GM12874 (cell line): ENCODE data around the gene BCL11A.
A peak's percentile ranks its signal among the peaks of the same experiment; 100 is the strongest.

Experiments
- CTCF ChIP-seq: IDR thresholded peaks from 2 replicates; pipeline ENCODE4 v1.5.1; 2011; ENCODE audit warnings: low read depth, mild to moderate bottlenecking, control low read depth, low read length, moderate library complexity; ENCODE audit not compliant: insufficient read depth

Gene BCL11A

GRCh38 chr2:60558536-60558935 lies 5.1 kb upstream of the BCL11A start:
- TF ChIP-seq CTCF: no peak

GRCh38 chr2:60557486-60557864 lies 4.0 kb upstream of the BCL11A start:
- no peak for TF ChIP-seq CTCF

- TF ChIP-seq CTCF: no peak
Observed at GRCh38 chr2:60556576-60557485, 3.4 kb upstream of the BCL11A start.

GRCh38 chr2:60556175-60556574 lies 2.7 kb upstream of the BCL11A start:
- TF ChIP-seq CTCF: no peak

- TF ChIP-seq CTCF: no peak
Observed at GRCh38 chr2:60555783-60556139, 2.3 kb upstream of the BCL11A start.

- peak; percentile 40 for TF ChIP-seq CTCF
Observed at GRCh38 chr2:60555066-60555782, 1.8 kb upstream of the BCL11A start.

- TF ChIP-seq CTCF: no peak
Observed at GRCh38 chr2:60554646-60555065, 1.2 kb upstream of the BCL11A start.
